HG03045 (cell line): ENCODE measurements around the gene NAT14.
"Not testable (repeated sequence)": the region's sequence is repeated elsewhere in the genome, so short reads cannot be mapped to it uniquely, and the experiment has no call there.

Experiments
- ATAC-seq: cut with Tn5 transposase; IDR thresholded peaks from one replicate; pipeline ENCODE4 v1.9.1; 2021; ENCODE audit warnings: mild to moderate bottlenecking, moderate library complexity; ENCODE audit not compliant: unreplicated experiment

Gene NAT14

GRCh38 chr19:55484593-55485438, at the start of gene NAT14:
NAT14 (plus strand) TSS chr19:55485188; CDS start chr19:55485709, 521 bp downstream.
- no peak for ATAC-seq

- no peak for ATAC-seq
These were observed 48.1 kb upstream of the NAT14 start for GRCh38 chr19:55436847-55437246.

GRCh38 chr19:55437410-55437809, 47.6 kb upstream of the NAT14 start:
- no peak for ATAC-seq

GRCh38 chr19:55439052-55439451, 45.9 kb upstream of the NAT14 start:
- ATAC-seq, result no peak

- no peak for ATAC-seq
These were observed 44.4 kb upstream of the NAT14 start for GRCh38 chr19:55440411-55441105.

- no peak for ATAC-seq
These were observed 43.7 kb upstream of the NAT14 start for GRCh38 chr19:55441319-55441691.

GRCh38 chr19:55441692-55442321, 43.2 kb upstream of the NAT14 start:
- no peak for ATAC-seq

- no peak for ATAC-seq
These were observed 42.5 kb upstream of the NAT14 start for GRCh38 chr19:55442372-55442961.

- ATAC-seq, result no peak
These were observed 41.8 kb upstream of the NAT14 start, which contains the start of gene SHISA7 for GRCh38 chr19:55443045-55443823. SHISA7 (minus strand) TSS chr19:55443300; CDS start chr19:55442863, 437 bp downstream.

- no peak for ATAC-seq
These were observed 41.0 kb upstream of the NAT14 start for GRCh38 chr19:55443824-55444480.

- ATAC-seq, result no peak
These were observed 40.3 kb upstream of the NAT14 start for GRCh38 chr19:55444646-55445045.

GRCh38 chr19:55446060-55446459, 38.9 kb upstream of the NAT14 start:
- ATAC-seq, result no peak

- ATAC-seq, result no peak
These were observed 37.4 kb upstream of the NAT14 start for GRCh38 chr19:55447421-55448174.

- ATAC-seq, result not testable (repeated sequence)
These were observed 36.9 kb upstream of the NAT14 start for GRCh38 chr19:55448175-55448490.

- no peak for ATAC-seq
These were observed 35.5 kb upstream of the NAT14 start for GRCh38 chr19:55449469-55449868.

- no peak for ATAC-seq
These were observed 33.6 kb upstream of the NAT14 start for GRCh38 chr19:55451163-55451964.

- ATAC-seq, result no peak
These were observed 32.8 kb upstream of the NAT14 start for GRCh38 chr19:55451965-55452748.
